Keratinocyte (primary cell): ENCODE measurements around the gene STRA6. TPM values are rescaled to one million over a fixed set of nuclear protein-coding genes. Genes with fewer than 3 reads are reported as not detected.
"Not testable (repeated sequence)": the region's sequence is repeated elsewhere in the genome, so short reads cannot be mapped to it uniquely, and the experiment has no call there.

Experiments used
- DNase-seq: peaks from one replicate; pipeline ENCODE4 v3.0.0-alpha.2; 2011; ENCODE audit warnings: low read depth, missing footprints, low spot score
- FAIRE-seq: peaks from 2 replicates; lab custom pipeline; 2011; peaks lifted over from hg19 to GRCh38; lab: Jason Lieb, UNC
- H2AFZ ChIP-seq: 2 replicates; pipeline ENCODE4 v1.6.0; 2012; ENCODE audit warnings: low read length, control low read depth, inconsistent platforms; ENCODE audit not compliant: control insufficient read depth
- H3K27ac ChIP-seq: 2 replicates; pipeline ENCODE4 v1.5.1; 2011; ENCODE audit warnings: low read length; ENCODE audit not compliant: control insufficient read depth, insufficient read depth
- H3K27me3 ChIP-seq: 3 replicates; pipeline ENCODE4 v1.6.0; 2011; ENCODE audit warnings: low read length; ENCODE audit not compliant: control insufficient read depth, insufficient read depth; ENCODE audit errors: extremely low read depth
- H3K36me3 ChIP-seq, 2 experiments: 2 replicates in 1 of 2; 3 replicates in 1 of 2; pipeline ENCODE4 v1.5.1; 2011; ENCODE audit warnings: low read length in 2 of 2, mild to moderate bottlenecking in 1 of 2; ENCODE audit not compliant: control insufficient read depth in 2 of 2, insufficient read depth in 2 of 2; ENCODE audit errors: extremely low read depth in 1 of 2
- H3K4me1 ChIP-seq: 3 replicates; pipeline ENCODE4 v1.5.1; 2011; ENCODE audit warnings: low read length; ENCODE audit not compliant: control insufficient read depth, insufficient read depth; ENCODE audit errors: extremely low read depth
- H3K4me2 ChIP-seq: 3 replicates; pipeline ENCODE4 v1.6.0; 2011; ENCODE audit warnings: low read depth, low read length; ENCODE audit not compliant: control insufficient read depth, insufficient read depth; ENCODE audit errors: extremely low read depth
- H3K4me3 ChIP-seq, 3 experiments: fragments of 200-600 bp in 1 of 3; sonication (generic) in 1 of 3; 2 replicates in 2 of 3; 3 replicates in 1 of 3; pipeline ENCODE4 v1.5.1; 2011 to 2016; ENCODE audit warnings: low read length in 3 of 3, mild to moderate bottlenecking in 3 of 3, control low read depth in 2 of 3, inconsistent platforms in 1 of 3, low read depth in 1 of 3, mixed read lengths in 1 of 3, mixed run types in 1 of 3, moderate library complexity in 1 of 3; ENCODE audit not compliant: control insufficient read depth in 2 of 3, insufficient read depth in 2 of 3; ENCODE audit errors: extremely low read depth in 1 of 3
- H3K79me2 ChIP-seq: 2 replicates; pipeline ENCODE4 v1.6.0; 2012; ENCODE audit warnings: low read length; ENCODE audit not compliant: control insufficient read depth, insufficient read depth
- H3K9ac ChIP-seq: 3 replicates; pipeline ENCODE4 v1.6.0; 2011; ENCODE audit warnings: low read length; ENCODE audit not compliant: control insufficient read depth, insufficient read depth; ENCODE audit errors: extremely low read depth
- H3K9me1 ChIP-seq: 3 replicates; pipeline ENCODE4 v1.6.0; 2011; ENCODE audit warnings: low read length; ENCODE audit not compliant: control insufficient read depth, insufficient read depth; ENCODE audit errors: extremely low read depth
- H3K9me3 ChIP-seq: 2 replicates; pipeline ENCODE4 v1.5.1; 2012; ENCODE audit warnings: low read depth, low read length; ENCODE audit not compliant: control insufficient read depth
- H4K20me1 ChIP-seq: 3 replicates; pipeline ENCODE4 v1.6.0; 2011; ENCODE audit warnings: low read length; ENCODE audit not compliant: control insufficient read depth, insufficient read depth; ENCODE audit errors: extremely low read depth
- EZH2 ChIP-seq: IDR thresholded peaks from one replicate; pipeline ENCODE4 v1.6.1; 2012; ENCODE audit warnings: inconsistent platforms, mild to moderate bottlenecking, low read length, moderate library complexity
- dilution Hi-C: fragments of 300-500 bp; cut with MboI; formaldehyde crosslinking; loops from one replicate; pipeline ENCODE4 v1.7.0; 2020; ENCODE audit warnings: low sequenced_read_pairs; ENCODE audit not compliant: extremely low pct_ligation_motif_present
- polyA plus RNA-seq, 5 experiments: library from polyadenylated mRNA; depleted of rRNA in 3 of 5; stranded (reverse) in 3 of 5; stranded (forward) in 1 of 5; unstranded in 1 of 5; fragments of >200 nt; gene quantifications; 1 replicate in 1 of 5; 2 replicates in 3 of 5; 3 replicates in 1 of 5; pipeline versions ENCODE4 v1.2.1 to v1.2.3, GENCODE V29; 2011 to 2012; ENCODE audit warnings: missing spikeins in 2 of 5, low read depth in 1 of 5, low replicate concordance in 1 of 5
- TF ChIP-seq, protein P1 (sequence below), 3 experiments: IDR thresholded peaks in 1 of 3; conservative IDR thresholded peaks in 1 of 3; optimal IDR thresholded peaks in 1 of 3; 2 replicates in 2 of 3; 3 replicates in 1 of 3; pipeline versions ENCODE3 to v1.5.1; 2011; ENCODE audit warnings: low read length in 3 of 3, mild to moderate bottlenecking in 3 of 3, moderate library complexity in 2 of 3, control low read depth in 1 of 3, inconsistent platforms in 1 of 3; ENCODE audit not compliant: insufficient read depth in 2 of 3; ENCODE audit errors: extremely low read depth in 1 of 3

STRA6 gene
- polyA plus RNA-seq, 1 donor (not counting 4 experiments of a cell fraction or from before 2014, with no cell fraction given): not detected

DNA sequence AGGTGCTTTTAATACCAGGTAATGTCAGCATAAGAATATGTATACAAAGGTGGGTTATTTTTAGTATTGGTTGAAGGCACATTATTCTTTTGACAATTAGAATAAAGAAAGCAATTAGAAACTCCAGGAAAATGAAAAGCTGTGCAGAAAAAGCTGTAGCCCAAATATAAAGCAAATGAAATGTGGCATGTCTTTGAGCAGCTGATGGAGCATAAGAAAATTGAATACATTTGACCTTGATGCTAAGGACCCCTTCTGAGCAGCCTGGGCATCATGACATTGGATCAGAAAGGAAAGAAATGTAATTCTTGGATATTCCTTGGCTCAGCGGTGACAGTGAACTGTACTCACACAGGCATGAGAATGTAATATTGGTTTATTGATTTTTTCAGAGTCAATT, 37.1 kb downstream of the STRA6 start:
- Histone ChIP-seq H2AFZ (no peak overlapping the region), H3K9me3 (no peaks in the 10 kb centered on the region), H3K27me3 (peaks cover 4% of the 10 kb centered on the region), H3K4me1 (no peaks in the 10 kb centered on the region), H4K20me1 (no peaks in the 10 kb centered on the region), H3K4me2 (no peak overlapping the region), H3K27ac (no peak overlapping the region), H3K79me2 (no peaks in the 10 kb centered on the region), H3K4me3 (no peak overlapping the region), H3K36me3 (no peaks in the 10 kb centered on the region), H3K9me1 (peaks cover 2% of the 10 kb centered on the region), H3K9ac (no peak overlapping the region)
- DNase-seq: no peak
- no peak for FAIRE-seq
- TF ChIP-seq, protein P1, sequence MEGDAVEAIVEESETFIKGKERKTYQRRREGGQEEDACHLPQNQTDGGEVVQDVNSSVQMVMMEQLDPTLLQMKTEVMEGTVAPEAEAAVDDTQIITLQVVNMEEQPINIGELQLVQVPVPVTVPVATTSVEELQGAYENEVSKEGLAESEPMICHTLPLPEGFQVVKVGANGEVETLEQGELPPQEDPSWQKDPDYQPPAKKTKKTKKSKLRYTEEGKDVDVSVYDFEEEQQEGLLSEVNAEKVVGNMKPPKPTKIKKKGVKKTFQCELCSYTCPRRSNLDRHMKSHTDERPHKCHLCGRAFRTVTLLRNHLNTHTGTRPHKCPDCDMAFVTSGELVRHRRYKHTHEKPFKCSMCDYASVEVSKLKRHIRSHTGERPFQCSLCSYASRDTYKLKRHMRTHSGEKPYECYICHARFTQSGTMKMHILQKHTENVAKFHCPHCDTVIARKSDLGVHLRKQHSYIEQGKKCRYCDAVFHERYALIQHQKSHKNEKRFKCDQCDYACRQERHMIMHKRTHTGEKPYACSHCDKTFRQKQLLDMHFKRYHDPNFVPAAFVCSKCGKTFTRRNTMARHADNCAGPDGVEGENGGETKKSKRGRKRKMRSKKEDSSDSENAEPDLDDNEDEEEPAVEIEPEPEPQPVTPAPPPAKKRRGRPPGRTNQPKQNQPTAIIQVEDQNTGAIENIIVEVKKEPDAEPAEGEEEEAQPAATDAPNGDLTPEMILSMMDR (optimal IDR thresholded peaks at IDR 0.05 in 1 of 3, IDR thresholded peaks at IDR 0.05 in 1 of 3, conservative IDR thresholded peaks at IDR 0.05 in 1 of 3; ENCODE audit: extremely low read depth in 1 of 3, insufficient read depth in 2 of 3, low read length in 3 of 3): no peak
- no peak for TF ChIP-seq EZH2
- dilution Hi-C loops: no loop called here

DNA sequence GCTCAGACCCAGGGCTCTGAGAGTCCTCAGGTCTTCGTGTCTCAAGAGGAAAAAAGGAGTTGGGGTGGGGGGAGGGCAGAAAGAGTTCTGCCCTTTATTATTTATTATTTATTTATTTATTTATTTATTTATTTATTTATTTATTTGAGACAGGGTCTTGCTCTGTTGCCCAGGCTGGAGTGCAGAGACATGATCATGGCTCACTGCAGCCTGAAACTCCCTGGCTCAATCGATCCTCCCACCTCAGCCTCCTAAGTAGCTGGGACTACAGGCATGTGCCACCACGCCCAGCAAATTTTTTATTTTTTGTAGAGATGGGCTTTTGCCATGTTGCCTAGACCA, 40.4 kb downstream of the STRA6 start:
- H2AFZ ChIP-seq, H3K27me3 ChIP-seq, DNase-seq, H3K27ac ChIP-seq, H3K79me2 ChIP-seq, H3K9me3 ChIP-seq, H4K20me1 ChIP-seq, dilution Hi-C loops, H3K36me3 ChIP-seq, H3K4me1 ChIP-seq, H3K9ac ChIP-seq, H3K4me2 ChIP-seq, H3K4me3 ChIP-seq, H3K9me1 ChIP-seq, FAIRE-seq: not testable (repeated sequence)

DNA sequence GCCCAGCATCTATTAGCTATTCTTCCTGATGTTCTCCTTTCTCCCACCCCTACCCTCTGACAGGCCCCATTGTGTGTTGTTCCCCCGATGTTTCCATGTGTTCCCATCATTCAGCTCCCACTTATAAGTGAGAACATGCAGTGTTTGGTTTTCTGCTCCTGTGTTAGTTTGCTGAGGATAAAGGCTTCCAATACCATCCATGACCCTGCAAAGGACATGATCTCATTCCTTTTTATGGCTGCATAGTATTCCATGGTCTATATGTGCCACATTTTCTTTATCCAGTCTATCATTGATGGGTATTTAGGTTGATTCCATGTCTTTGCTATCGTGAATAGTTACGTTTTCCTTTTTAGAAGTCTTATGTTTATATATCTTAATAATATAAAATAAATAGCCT, 42.2 kb downstream of the STRA6 start:
- H4K20me1 ChIP-seq, DNase-seq, H3K4me1 ChIP-seq, H3K9me3 ChIP-seq, FAIRE-seq, H3K36me3 ChIP-seq, H3K9ac ChIP-seq, H3K9me1 ChIP-seq, dilution Hi-C loops, H2AFZ ChIP-seq, H3K79me2 ChIP-seq, H3K4me3 ChIP-seq, H3K27ac ChIP-seq, H3K4me2 ChIP-seq: not testable (repeated sequence)
- peaks cover 11% of the 10 kb centered on the region for H3K27me3 ChIP-seq
